Measurements from ENCODE around the gene GPATCH4.
"Not testable (repeated sequence)": the region's sequence is repeated elsewhere in the genome, so short reads cannot be mapped to it uniquely, and the experiment has no call there.

GRCh38 chr1:156587927-156588326 is 13.4 kb downstream of the GPATCH4 start:
- TF ChIP-seq POLR2A, SPI1, TAF1 (IDR thresholded peaks at IDR 0.05; ENCODE audit: low read depth, low read length): not testable (repeated sequence)

All from GM12891 (cell line).